HL-60 (cell line): Measurements from ENCODE around the gene EXOC4.

Source experiments
- DNase-seq, 2 experiments: peaks; one replicate each; pipeline ENCODE4 v3.0.0-alpha.2; 2010 to 2020; ENCODE audit warnings: low read depth in 1 of 2, low spot score in 1 of 2
- H3K27ac ChIP-seq: fragments of 250-450 bp; sonication (Bioruptor Pico); replicated peaks from 2 replicates; pipeline ENCODE4 v1.5.1; 2020; ENCODE audit warnings: mild to moderate bottlenecking, moderate library complexity
- H3K27me3 ChIP-seq: fragments of 250-450 bp; sonication (Bioruptor Pico); 2 replicates; pipeline ENCODE4 v1.5.1; 2021; ENCODE audit warnings: mild to moderate bottlenecking, moderate library complexity; ENCODE audit not compliant: insufficient read depth, poor library complexity, severe bottlenecking
- H3K4me3 ChIP-seq: replicated peaks from 2 replicates; pipeline ENCODE4 v1.5.1; 2011; ENCODE audit warnings: mild to moderate bottlenecking, control low read depth, low read length; ENCODE audit not compliant: insufficient read depth
- CTCF ChIP-seq: IDR thresholded peaks from one replicate; pipeline ENCODE4 v1.5.1; 2011; ENCODE audit warnings: low read length, control low read depth, inconsistent platforms; ENCODE audit not compliant: insufficient read depth
- GABPA ChIP-seq: IDR thresholded peaks from 2 replicates; pipeline ENCODE4 v1.6.1; 2012; ENCODE audit warnings: low read depth
- POLR2AphosphoS5 ChIP-seq: IDR thresholded peaks from 2 replicates; pipeline ENCODE4 v1.6.1; 2012; ENCODE audit warnings: low read depth
- REST ChIP-seq: IDR thresholded peaks from 2 replicates; pipeline ENCODE4 v1.6.1; 2012; ENCODE audit warnings: low read depth; ENCODE audit not compliant: insufficient replicate concordance
- SPI1 ChIP-seq: IDR thresholded peaks from 2 replicates; pipeline ENCODE4 v1.6.1; 2012; ENCODE audit warnings: low read depth, mild to moderate bottlenecking, borderline replicate concordance

EXOC4 gene

GRCh38 chr7:134031835-134032617 lies 779.1 kb downstream of the EXOC4 start:
- Histone ChIP-seq H3K27me3 (no peaks in the 10 kb centered on the region), H3K4me3 (no peak overlapping the region), H3K27ac (no peak overlapping the region)
- no peak for DNase-seq
- TF ChIP-seq REST = no peak
- no peak for TF ChIP-seq POLR2AphosphoS5
- TF ChIP-seq SPI1 = no peak
- no peak for TF ChIP-seq CTCF
- TF ChIP-seq GABPA = no peak

GRCh38 chr7:134034652-134035051 lies 781.8 kb downstream of the EXOC4 start:
- H3K27me3 ChIP-seq = no peaks in the 10 kb centered on the region
- DNase-seq = no peak
- no peak overlapping the region for H3K4me3 ChIP-seq
- no peak overlapping the region for H3K27ac ChIP-seq
- TF ChIP-seq CTCF = no peak
- no peak for TF ChIP-seq GABPA
- no peak for TF ChIP-seq POLR2AphosphoS5

GRCh38 chr7:134037991-134038390 lies 785.1 kb downstream of the EXOC4 start:
- TF ChIP-seq SPI1 (no peak), GABPA (no peak), REST (no peak), POLR2AphosphoS5 (no peak), CTCF (no peak)
- DNase-seq = no peak
- Histone ChIP-seq H3K27ac (no peak overlapping the region), H3K4me3 (no peak overlapping the region), H3K27me3 (no peaks in the 10 kb centered on the region)

GRCh38 chr7:134040988-134041387 lies 788.1 kb downstream of the EXOC4 start:
- no peak for TF ChIP-seq CTCF
- TF ChIP-seq SPI1 = no peak
- TF ChIP-seq GABPA = no peak
- TF ChIP-seq POLR2AphosphoS5 = no peak
- TF ChIP-seq REST = no peak
- H3K27ac ChIP-seq = no peak overlapping the region
- H3K27me3 ChIP-seq = no peaks in the 10 kb centered on the region
- no peak overlapping the region for H3K4me3 ChIP-seq
- DNase-seq = no peak
